ENCODE results near the gene KCP.

The KCP gene

DNA sequence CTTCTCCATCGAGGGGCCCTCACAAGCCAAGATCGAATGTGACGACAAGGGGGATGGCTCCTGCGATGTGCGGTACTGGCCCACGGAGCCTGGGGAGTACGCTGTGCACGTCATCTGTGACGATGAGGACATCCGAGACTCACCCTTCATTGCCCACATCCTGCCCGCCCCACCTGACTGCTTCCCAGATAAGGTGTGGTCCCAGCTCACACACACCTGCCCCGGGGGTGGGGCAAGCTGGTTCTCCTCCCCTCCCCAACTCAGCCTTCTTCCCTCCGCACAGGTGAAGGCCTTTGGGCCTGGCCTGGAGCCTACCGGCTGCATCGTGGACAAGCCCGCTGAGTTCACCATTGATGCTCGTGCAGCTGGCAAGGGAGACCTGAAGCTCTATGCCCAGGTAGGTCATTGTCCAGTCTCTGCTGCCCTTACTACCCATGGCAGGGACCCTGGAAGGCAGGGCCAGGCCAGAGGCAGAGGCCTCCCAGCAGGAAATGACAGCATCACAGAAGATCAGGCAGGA lies 69.3 kb downstream of the KCP start:
- no peak for DNase-seq (ENCODE audit: low spot score)

- no peak for DNase-seq (ENCODE audit: low spot score)
These were observed 70.0 kb downstream of the KCP start for GRCh38 chr7:128840326-128841170.

DNA sequence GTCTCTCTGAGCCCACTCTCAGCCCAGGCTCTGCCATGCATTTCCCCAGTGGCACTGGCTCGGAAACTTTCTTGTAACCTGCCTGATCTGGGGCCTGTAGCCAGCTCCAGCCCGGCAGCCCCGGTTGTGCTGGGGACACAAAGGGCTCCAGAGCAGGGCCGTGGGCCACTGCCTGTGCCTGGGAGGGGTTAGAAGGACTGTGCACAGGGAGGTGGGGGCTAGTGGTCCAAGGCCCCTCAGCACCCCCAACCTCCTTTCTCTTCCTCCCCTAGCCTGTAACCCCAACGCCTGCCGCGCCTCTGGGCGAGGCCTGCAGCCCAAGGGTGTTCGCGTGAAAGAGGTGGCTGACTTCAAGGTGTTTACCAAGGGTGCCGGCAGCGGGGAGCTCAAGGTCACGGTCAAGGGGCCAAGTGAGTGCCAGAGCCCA lies 70.7 kb downstream of the KCP start:
- DNase-seq (ENCODE audit: low spot score), result no peak

GRCh38 chr7:128838981-128839731 lies 71.4 kb downstream of the KCP start:
- DNase-seq (ENCODE audit: low spot score), result peak; percentile 46

- no peak for DNase-seq (ENCODE audit: low spot score)
These were observed 72.3 kb downstream of the KCP start for GRCh38 chr7:128838109-128838779.

DNA sequence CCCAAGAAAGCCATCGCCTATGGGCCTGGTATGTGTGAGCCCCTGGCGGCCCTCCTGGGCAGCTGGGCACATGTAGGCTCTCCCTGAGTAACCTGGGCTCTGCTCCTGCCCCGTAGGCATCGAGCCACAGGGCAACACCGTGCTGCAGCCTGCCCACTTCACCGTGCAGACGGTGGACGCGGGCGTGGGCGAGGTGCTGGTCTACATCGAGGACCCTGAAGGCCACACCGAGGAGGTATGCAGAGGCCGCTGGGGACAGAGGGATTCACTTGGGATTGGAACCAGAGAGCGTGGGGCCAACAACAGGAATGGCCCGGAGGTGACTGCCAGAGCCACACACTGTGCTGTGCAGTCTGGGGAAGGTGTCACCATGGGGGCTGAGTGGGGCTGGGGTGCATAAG lies 73.0 kb downstream of the KCP start:
- DNase-seq (ENCODE audit: low spot score), result no peak

- DNase-seq (ENCODE audit: low spot score), result peak; percentile 78
These were observed 73.7 kb downstream of the KCP start for GRCh38 chr7:128836729-128837348.

DNA sequence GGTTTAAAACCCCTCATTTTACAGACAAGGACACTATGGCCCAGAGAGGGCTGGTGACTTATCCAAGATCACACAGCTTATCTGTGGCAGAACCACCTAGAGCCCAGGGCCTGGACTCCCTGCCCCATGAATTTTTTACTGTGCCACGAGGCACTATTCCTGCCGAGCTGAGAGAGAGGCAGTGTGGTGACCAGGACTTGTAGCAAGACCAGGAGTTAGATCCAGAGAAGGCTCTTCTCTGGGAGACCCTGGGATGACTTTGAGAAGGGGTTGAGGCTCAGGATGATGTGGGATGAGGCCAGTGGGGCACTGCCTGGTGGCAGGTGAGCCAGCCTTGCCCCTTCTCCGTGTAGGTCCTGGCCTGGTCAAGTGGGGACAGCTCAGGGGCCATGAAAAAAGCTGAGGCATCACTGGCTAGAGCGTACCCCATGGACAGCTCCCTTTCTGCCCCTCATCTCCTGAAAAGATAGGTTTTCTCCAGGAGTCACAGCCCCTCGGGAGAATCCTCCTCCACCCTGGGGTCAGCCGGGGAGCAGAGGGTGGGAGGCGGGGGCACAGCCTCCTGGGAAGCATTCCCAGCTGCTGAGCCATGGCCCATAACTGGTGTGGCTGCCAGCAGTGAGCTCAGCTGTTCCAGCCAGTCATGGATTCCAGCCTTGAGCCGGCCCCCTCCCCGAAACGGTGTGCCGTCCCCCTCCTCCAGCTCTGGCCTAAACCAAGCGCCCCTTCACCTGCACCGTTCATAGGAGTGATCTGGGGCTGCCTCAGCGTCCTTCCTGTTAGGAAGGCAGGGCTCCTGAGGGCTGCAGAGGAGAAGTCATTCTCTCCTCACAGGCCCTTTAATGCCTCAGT lies 74.5 kb downstream of the KCP start:
- DNase-seq (ENCODE audit: low spot score), result peak; percentile 50

- DNase-seq (ENCODE audit: low spot score), result no peak
These were observed 75.2 kb downstream of the KCP start for GRCh38 chr7:128835231-128835751.

DNA sequence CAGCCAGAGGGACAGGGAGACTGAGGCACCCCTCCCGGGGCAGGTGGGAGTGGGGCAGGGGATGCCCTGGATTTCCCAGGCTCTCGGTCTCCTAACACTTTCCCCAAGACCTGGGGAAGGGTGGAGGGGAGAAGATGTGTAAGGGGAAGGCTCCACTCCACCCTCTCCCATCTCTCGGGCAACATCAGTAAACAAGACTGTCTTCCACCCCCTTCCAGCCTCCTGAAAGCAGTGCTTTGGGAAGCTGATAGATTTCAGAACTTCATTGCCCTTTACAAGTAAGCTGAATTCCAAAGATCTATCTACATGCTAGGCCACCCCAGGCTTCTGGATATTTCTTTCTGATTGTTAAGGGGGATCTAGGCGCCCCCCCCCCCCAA lies 76.6 kb downstream of the KCP start:
- DNase-seq (ENCODE audit: low spot score), result no peak

DNA sequence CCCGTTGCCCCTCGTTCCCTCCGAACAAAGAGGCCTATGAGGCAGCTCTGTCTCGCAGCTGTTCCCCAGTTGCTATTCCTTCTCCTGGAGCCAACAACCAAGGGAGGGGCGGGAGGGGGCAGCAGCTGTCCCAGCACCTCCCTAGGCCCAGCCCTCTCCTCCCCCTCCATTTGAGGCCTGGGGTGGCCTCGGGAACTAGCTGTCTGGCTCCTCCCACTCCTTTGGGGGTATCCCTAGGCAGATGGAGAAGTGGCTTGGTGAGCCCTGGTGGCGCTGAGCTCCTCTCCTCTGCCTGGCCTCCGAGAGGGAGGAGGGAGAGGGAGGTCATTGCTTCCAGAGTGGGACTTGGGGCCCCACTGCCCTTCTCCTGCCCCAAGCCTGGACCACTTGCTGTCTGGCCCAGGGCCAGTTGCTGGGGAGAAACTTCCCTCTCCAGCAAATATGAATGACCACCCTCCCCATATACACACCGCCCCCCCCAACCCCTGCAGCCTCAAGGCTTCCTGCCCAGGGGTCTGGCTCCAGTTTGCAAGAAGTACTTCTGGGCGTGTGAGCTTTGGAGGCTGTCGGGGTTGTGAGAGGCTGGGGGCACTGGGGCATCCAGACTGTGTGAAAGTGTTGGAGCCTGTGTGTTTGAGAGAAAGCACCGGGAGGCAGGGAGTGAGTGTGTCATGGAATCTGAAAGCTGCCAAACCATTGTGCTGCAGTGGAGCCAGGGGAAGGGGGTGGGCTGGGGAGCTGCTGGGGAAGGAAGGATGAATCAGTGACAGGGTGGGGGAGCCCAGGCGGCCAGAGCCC lies 77.2 kb downstream of the KCP start:
- peak; percentile 87 for DNase-seq (ENCODE audit: low spot score)

- no peak for DNase-seq (ENCODE audit: low spot score)
These were observed 77.7 kb downstream of the KCP start for GRCh38 chr7:128832880-128833147.

GRCh38 chr7:128831994-128832879 lies 78.3 kb downstream of the KCP start:
- peak; percentile 49 for DNase-seq (ENCODE audit: low spot score)

DNA sequence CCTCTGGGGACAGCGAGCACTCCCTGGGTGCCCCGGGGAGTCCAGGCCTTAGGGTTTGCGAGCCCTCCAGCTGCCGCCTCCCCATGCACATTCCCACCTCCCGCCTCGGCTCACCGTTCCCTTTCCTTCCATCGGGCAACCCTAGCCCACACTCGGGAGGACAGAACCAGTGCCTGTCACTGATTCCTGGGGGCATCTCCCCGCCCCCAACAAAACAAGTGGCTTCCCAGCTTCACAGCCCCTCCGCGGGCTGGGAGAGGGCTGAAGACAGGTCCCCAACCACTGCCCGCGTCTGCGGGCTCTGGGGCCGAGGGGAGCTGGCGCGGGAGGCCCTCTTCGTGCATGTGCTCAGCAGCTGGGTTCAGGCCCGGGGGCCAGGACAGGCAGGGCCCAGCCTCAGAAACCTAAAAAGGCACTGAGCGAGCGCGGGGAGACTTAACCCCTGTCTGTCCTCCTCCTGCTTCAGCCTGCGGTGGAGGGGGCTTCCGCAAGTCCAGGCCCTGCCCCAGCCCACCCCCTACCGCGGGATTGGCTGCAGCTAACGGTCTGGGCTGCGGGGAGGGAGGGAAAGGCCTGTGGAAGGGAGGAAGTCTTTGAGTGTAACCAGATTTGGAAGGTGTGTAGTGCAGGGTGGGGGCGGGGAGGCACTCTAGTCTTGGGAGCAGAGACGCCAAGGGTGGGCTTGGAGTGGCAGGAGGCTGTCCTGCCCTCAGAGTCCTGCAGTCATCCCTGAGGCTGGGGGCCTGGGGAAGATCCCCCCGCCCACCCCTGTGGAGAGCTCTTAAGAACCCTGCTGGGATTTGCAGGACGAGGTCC lies 79.1 kb downstream of the KCP start:
- no peak for DNase-seq (ENCODE audit: low spot score)

- DNase-seq (ENCODE audit: low spot score), result no peak
These were observed 80.0 kb downstream of the KCP start, which contains the start of gene FLNC for GRCh38 chr7:128830231-128831177. Gene FLNC, plus strand, starts transcription at chr7:128830406. Its CDS starts 232 bp downstream, at chr7:128830638.

DNA sequence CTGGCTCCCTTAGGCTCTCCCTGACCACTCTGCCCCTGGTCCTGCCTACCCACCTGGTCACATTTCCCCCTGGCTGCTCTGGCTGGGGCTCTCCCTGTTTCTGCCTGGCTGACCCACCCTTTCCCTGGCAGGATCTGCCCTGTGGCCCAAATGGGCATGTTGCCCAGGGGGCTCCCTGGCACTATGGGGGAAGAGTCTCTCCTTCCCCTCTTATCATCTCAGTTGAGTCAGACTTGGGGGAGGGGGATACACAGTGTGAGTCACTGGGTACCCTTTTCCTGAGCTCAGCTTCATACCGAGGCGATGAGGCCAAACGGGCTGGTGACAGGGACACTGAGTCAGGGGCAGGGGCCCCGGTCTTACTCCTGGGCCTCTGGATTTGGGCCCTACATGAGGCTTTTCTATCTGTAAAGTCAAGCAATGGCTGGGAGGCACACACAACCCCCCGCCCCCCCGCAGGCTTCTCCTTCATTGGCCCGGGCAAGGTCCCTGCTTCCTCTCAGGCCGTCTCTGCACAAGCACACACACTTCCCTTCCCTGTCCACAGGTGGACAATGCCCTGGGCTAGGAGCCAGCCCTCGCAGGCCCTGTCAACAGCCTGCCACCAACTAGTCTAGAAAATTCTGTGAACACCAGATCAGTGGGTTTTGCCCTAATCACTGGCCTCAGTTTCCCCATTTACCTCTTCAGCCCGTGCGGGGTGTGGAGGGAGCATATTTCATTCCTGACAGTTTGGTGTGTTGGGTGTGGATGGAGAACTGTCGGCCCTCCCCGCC lies 80.9 kb downstream of the KCP start:
- DNase-seq (ENCODE audit: low spot score), result no peak
